WERI-Rb-1 (cell line): ENCODE results near the gene SAMD4A.
A peak's percentile ranks its signal among the peaks of the same experiment; 100 is the strongest.

Source experiments
- DNase-seq: peaks from one replicate; pipeline ENCODE4 v3.0.0-alpha.2; 2020
- H3K27ac ChIP-seq: fragments of 250-450 bp; sonication (Bioruptor Pico); 2 replicates; pipeline ENCODE4 v1.5.1; 2020; ENCODE audit warnings: mild to moderate bottlenecking, moderate library complexity
- H3K27me3 ChIP-seq: fragments of 250-450 bp; sonication (Bioruptor Pico); 2 replicates; pipeline ENCODE4 v1.5.1; 2021; ENCODE audit warnings: mild to moderate bottlenecking, low read depth, moderate library complexity; ENCODE audit not compliant: insufficient read depth, severe bottlenecking
- H3K36me3 ChIP-seq: fragments of 250-450 bp; sonication (Bioruptor Pico); 2 replicates; pipeline ENCODE4 v1.5.1; 2020; ENCODE audit warnings: mild to moderate bottlenecking, moderate library complexity
- H3K4me3 ChIP-seq: 2 replicates; pipeline ENCODE4 v1.5.1; 2011; ENCODE audit warnings: low read depth, mild to moderate bottlenecking, control low read depth, low read length
- H3K9me3 ChIP-seq: fragments of 250-450 bp; sonication (Bioruptor Pico); 2 replicates; pipeline ENCODE4 v1.5.1; 2021; ENCODE audit warnings: mild to moderate bottlenecking, moderate library complexity; ENCODE audit not compliant: severe bottlenecking
- TF ChIP-seq, protein P1 (sequence below): IDR thresholded peaks from 2 replicates; pipeline ENCODE4 v1.5.1; 2011; ENCODE audit warnings: low read depth, mild to moderate bottlenecking, control low read depth, inconsistent platforms, low read length

The SAMD4A gene

GRCh38 chr14:54562334-54562733, 4.6 kb upstream of the SAMD4A start:
- TF ChIP-seq, protein P1, sequence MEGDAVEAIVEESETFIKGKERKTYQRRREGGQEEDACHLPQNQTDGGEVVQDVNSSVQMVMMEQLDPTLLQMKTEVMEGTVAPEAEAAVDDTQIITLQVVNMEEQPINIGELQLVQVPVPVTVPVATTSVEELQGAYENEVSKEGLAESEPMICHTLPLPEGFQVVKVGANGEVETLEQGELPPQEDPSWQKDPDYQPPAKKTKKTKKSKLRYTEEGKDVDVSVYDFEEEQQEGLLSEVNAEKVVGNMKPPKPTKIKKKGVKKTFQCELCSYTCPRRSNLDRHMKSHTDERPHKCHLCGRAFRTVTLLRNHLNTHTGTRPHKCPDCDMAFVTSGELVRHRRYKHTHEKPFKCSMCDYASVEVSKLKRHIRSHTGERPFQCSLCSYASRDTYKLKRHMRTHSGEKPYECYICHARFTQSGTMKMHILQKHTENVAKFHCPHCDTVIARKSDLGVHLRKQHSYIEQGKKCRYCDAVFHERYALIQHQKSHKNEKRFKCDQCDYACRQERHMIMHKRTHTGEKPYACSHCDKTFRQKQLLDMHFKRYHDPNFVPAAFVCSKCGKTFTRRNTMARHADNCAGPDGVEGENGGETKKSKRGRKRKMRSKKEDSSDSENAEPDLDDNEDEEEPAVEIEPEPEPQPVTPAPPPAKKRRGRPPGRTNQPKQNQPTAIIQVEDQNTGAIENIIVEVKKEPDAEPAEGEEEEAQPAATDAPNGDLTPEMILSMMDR = no peak
- H3K27me3 ChIP-seq = no peaks in the 10 kb centered on the region
- H3K9me3 ChIP-seq = no peaks in the 10 kb centered on the region
- H3K27ac ChIP-seq = no peak overlapping the region
- H3K4me3 ChIP-seq = no peak overlapping the region
- no peak for DNase-seq
- H3K36me3 ChIP-seq = no peaks in the 10 kb centered on the region; the same call in 1 of the 2 replicates

- TF ChIP-seq, protein P1 = peak; percentile 25; the same call in 1 of the 2 replicates
- no peak for DNase-seq
- Histone ChIP-seq H3K4me3 (peak overlapping the region; percentile 94), H3K27me3 (no peaks in the 10 kb centered on the region), H3K9me3 (no peaks in the 10 kb centered on the region), H3K27ac (peak overlapping the region; percentile 67), H3K36me3 (no peaks in the 10 kb centered on the region; the same call in 1 of the 2 replicates)
These were observed 2.7 kb upstream of the SAMD4A start for GRCh38 chr14:54564071-54564867.

GRCh38 chr14:54564868-54565784, 1.8 kb upstream of the SAMD4A start:
- H3K4me3 ChIP-seq = peak overlapping the region; percentile 94
- H3K36me3 ChIP-seq = no peaks in the 10 kb centered on the region; the same call in 1 of the 2 replicates
- no peaks in the 10 kb centered on the region for H3K27me3 ChIP-seq
- H3K27ac ChIP-seq = peak overlapping the region; percentile 67
- TF ChIP-seq, protein P1 = 0 out of 2 replicates have a peak, but pooled peaks have one; percentile 35
- DNase-seq = peak; percentile 87
- no peaks in the 10 kb centered on the region for H3K9me3 ChIP-seq

- peak; percentile 89 for DNase-seq
- peaks cover 2% of the 10 kb centered on the region; the same call in 1 of the 2 replicates for H3K36me3 ChIP-seq
- H3K4me3 ChIP-seq = peak overlapping the region; percentile 94
- no peaks in the 10 kb centered on the region for H3K27me3 ChIP-seq
- TF ChIP-seq, protein P1 = no peak
- H3K27ac ChIP-seq = peak overlapping the region; percentile 67
- no peaks in the 10 kb centered on the region for H3K9me3 ChIP-seq
These were observed 1.0 kb upstream of the SAMD4A start for GRCh38 chr14:54565785-54566409.

DNA sequence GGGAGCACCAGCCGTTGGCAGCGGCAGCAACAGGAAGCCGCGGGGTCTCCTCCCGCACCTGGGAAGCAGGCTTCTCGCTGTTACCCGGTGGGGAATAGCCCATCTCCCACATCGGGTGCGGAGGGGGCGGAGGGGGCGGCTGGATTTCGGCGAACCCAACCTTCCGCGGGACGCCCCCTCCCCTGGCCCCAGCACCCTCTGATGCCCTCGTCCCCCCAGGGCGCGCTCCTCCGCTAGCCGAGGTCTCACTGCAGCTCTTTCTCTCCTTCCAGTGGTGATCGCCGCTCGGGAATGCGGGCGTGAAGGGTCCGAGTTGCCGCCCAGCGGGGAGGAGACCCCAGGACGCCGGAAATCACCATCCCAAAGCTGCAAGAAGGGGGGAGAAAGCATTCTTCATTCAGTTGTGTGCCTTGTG, 303 bp downstream of the SAMD4A start:
- TF ChIP-seq, protein P1 = no peak
- DNase-seq = peak; percentile 25
- H3K27ac ChIP-seq = peak overlapping the region; percentile 67
- peak overlapping the region; percentile 94 for H3K4me3 ChIP-seq
- no peaks in the 10 kb centered on the region for H3K9me3 ChIP-seq
- peaks cover 9% of the 10 kb centered on the region for H3K36me3 ChIP-seq
- no peaks in the 10 kb centered on the region for H3K27me3 ChIP-seq
